Testis (tissue), 3 donors: Measurements from ENCODE around the gene TMEM14C. TPM values are rescaled to one million over a fixed set of nuclear protein-coding genes. Genes with fewer than 3 reads are reported as not detected.

Source experiments
- DNase-seq: peaks from one replicate; pipeline ENCODE4 v3.0.0-alpha.2; 2019
- H3K27ac ChIP-seq, 2 donors: fragments of 200-600 bp; sonication (generic); one replicate each; pipeline ENCODE4 v1.5.1; 2019
- H3K27me3 ChIP-seq: fragments of 200-600 bp; sonication (generic); one replicate; pipeline ENCODE4 v1.5.1; 2019
- H3K36me3 ChIP-seq: fragments of 200-600 bp; sonication (generic); one replicate; pipeline ENCODE4 v1.5.1; 2017; ENCODE audit warnings: low read depth; ENCODE audit errors: missing control alignments
- H3K4me1 ChIP-seq: fragments of 200-600 bp; sonication (generic); one replicate; pipeline ENCODE4 v1.5.1; 2019
- H3K4me3 ChIP-seq, 2 donors: fragments of 200-600 bp; sonication (generic); one replicate each; pipeline ENCODE4 v1.5.1; 2017 to 2019
- H3K9me3 ChIP-seq: fragments of 200-600 bp; sonication (generic); one replicate; pipeline ENCODE4 v1.5.1; 2017
- POLR2A ChIP-seq: fragments of 450-650 bp; IDR thresholded peaks from one replicate; pipeline ENCODE4 v1.6.1; 2017; ENCODE audit warnings: antibody characterized with exemption, mild to moderate bottlenecking, moderate library complexity
- WGBS, 2 donors: methylation state at CpG; one replicate each; pipeline ENCODE4 v1.1.5; 2018; 5-methylcytosine and 5-hydroxymethylcytosine counted together
- intact Hi-C: fragments of 100-400 bp; cut with DNase I; formaldehyde crosslinking; loops from one replicate; pipeline ENCODE4 v1.15.1; 2023; ENCODE audit warnings: low total_unique reads
- polyA plus RNA-seq: library from polyadenylated mRNA; stranded (reverse); fragments of 350-450 nt; fragmentation: Illumina TruSeq; extraction: RNeasy Lipid Tissue Mini Kit (QIAGEN cat#74804); gene quantifications from one replicate; pipeline ENCODE4 v1.2.3, GENCODE V29; 2014; ENCODE audit warnings: low read depth, low replicate concordance; ENCODE audit not compliant: insufficient read depth
- total RNA-seq, 2 donors: library from RNA; depleted of rRNA; stranded (reverse); fragments of >200 nt; gene quantifications; one replicate each; pipeline ENCODE4 v1.2.3, GENCODE V29; 2016
- TF ChIP-seq, protein P1 (sequence below), 3 experiments: fragments of 450-650 bp in 2 of 3; fragments of 200-600 bp in 1 of 3; sonication (generic) in 1 of 3; IDR thresholded peaks; one replicate each; pipeline ENCODE4 v1.5.1; 2016 to 2019; ENCODE audit warnings: antibody characterized with exemption in 3 of 3, mild to moderate bottlenecking in 2 of 3, moderate library complexity in 1 of 3

The TMEM14C gene
- total and polyA plus RNA-seq, 3 donors from 2014 or later = 71.3 to 90.1 (median 83.4) TPM

DNA sequence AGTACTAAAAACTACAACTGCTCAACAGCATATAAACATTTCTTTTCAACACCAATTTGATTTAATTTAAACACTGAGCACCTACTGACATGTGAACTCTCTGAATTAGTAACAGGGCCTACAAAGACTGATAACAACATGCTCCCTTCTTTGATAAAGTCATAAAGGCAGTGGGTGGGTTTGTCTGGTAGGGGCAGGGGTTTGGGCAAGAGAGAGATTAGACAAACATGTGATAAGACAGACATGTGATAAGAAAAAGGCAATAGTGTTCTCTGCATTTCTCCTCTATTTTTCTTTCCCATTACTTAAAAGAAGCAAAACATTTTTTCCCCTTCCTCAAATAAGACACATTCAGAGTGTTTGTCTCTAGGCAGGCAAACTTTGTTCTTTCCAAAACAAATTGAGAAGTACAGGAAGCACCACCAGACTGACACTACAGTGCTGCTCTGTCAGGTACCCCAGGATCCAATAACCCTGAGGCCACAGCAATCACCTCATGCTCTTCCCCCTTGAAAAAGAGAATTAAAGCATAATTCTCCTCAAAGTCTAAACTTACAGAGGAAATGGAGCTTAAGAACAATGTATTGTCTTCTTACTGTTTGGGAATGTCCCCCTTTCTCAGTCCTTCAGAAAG lies 40.4 kb upstream of the TMEM14C start:
- no peak for TF ChIP-seq POLR2A
- TF ChIP-seq, protein P1, sequence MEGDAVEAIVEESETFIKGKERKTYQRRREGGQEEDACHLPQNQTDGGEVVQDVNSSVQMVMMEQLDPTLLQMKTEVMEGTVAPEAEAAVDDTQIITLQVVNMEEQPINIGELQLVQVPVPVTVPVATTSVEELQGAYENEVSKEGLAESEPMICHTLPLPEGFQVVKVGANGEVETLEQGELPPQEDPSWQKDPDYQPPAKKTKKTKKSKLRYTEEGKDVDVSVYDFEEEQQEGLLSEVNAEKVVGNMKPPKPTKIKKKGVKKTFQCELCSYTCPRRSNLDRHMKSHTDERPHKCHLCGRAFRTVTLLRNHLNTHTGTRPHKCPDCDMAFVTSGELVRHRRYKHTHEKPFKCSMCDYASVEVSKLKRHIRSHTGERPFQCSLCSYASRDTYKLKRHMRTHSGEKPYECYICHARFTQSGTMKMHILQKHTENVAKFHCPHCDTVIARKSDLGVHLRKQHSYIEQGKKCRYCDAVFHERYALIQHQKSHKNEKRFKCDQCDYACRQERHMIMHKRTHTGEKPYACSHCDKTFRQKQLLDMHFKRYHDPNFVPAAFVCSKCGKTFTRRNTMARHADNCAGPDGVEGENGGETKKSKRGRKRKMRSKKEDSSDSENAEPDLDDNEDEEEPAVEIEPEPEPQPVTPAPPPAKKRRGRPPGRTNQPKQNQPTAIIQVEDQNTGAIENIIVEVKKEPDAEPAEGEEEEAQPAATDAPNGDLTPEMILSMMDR (IDR thresholded peaks at IDR 0.05) = no peak
- Histone ChIP-seq H3K27ac (no peak overlapping the region), H3K9me3 (no peaks in the 10 kb centered on the region), H3K4me3 (no peak overlapping the region), H3K4me1 (no peaks in the 10 kb centered on the region), H3K36me3 (no peaks in the 10 kb centered on the region), H3K27me3 (no peaks in the 10 kb centered on the region)
- no peak for DNase-seq
- intact Hi-C loops = no loop called here

DNA sequence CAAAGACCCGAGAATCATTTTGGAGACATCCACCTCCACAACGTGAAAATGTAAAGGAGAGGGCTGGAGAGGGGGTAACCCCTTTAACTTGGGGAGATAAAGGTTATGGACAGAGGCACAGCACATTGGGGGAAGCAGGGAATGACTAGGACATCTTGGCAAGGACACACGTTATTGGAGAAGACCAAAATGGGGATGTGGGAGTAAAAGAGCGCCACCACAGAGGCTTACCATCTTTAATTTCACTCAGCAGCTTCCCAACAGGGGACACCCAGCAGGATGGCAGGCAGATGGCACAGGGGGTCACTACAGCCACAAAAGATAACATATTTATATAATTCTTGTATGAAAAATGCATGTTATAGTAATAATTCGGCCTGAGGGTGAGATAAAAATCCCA lies 38.3 kb upstream of the TMEM14C start:
- intact Hi-C loops = no loop called here
- Histone ChIP-seq H3K4me3 (no peak overlapping the region), H3K27me3 (no peaks in the 10 kb centered on the region), H3K27ac (no peak overlapping the region), H3K36me3 (no peaks in the 10 kb centered on the region), H3K9me3 (no peaks in the 10 kb centered on the region), H3K4me1 (no peaks in the 10 kb centered on the region)
- WGBS, 2 donors = 69 to 80% methylated on average over 5 of the region's 5 CpGs
- TF ChIP-seq, protein P1 (IDR thresholded peaks at IDR 0.05) = no peak
- no peak for TF ChIP-seq POLR2A
- DNase-seq = no peak

DNA sequence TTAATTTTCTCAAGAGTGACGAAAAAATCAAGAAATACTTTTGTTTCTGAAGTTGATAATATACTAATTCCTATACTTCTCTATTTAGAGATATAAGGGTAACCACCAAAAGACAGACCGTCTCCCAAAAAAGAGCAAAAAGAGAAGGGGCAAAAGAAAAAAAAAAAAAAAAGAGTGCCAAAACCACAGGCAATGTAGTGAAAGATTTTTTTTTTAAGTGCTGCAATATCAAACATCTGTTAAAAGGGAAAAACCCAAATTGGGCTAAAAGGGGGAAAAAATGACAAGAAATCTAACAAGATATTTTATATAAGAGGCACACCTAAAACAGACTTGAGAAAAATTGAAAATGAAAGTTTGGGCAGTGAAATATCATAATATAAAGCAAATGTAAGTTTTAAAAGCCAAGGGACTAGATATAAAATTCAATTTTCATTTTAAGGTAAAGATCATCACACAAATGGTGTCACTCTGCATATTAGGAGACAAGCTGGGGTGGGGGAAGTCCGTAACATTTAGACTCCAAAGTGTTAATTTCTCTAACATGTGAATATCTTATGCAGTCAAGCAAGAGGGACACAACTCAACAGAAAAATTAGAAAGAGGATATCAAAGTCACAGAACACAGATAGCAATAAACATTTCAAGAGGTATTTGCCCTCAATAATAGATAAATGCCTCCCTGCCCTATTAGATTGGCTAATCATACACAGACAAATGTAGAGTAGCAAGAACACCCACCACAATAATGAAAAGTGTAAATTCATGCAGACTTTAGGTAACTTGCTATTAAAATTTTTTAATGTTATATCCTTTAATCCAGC lies 37.6 kb upstream of the TMEM14C start:
- Histone ChIP-seq H3K27ac (no peak overlapping the region), H3K4me3 (no peak overlapping the region), H3K4me1 (no peaks in the 10 kb centered on the region), H3K27me3 (no peaks in the 10 kb centered on the region), H3K9me3 (no peaks in the 10 kb centered on the region), H3K36me3 (no peaks in the 10 kb centered on the region)
- no peak for DNase-seq
- 80% methylated on average over 3 of the region's 3 CpGs for WGBS, 2 donors
- TF ChIP-seq POLR2A = no peak
- TF ChIP-seq, protein P1 (IDR thresholded peaks at IDR 0.05) = no peak
- intact Hi-C loops = no loop called here

DNA sequence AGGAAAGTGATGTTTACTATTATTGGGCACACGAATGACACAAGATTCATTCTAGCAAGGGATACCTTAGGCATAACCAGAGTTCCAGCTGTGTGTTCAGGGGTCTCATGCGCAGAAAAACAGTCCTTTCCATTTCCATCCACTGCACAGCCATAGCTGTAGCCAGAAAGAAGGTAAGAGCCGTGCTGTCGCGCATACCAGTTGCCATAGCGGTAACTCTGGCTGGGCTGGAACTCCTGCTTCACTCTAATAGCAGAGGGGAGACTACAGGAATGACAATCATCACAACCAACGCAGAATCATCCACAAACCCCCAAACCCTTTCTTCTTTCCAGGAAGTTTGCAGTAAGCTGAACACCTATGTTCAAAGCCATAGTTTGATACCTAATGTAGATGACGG lies 36.0 kb upstream of the TMEM14C start:
- intact Hi-C loops = no loop called here
- 84 to 85% methylated on average over 8 of the region's 8 CpGs for WGBS, 2 donors
- no peak overlapping the region for H3K4me3 ChIP-seq
- no peaks in the 10 kb centered on the region for H3K27me3 ChIP-seq
- TF ChIP-seq, protein P1 (IDR thresholded peaks at IDR 0.05) = no peak
- no peak for DNase-seq
- no peaks in the 10 kb centered on the region for H3K9me3 ChIP-seq
- H3K4me1 ChIP-seq = no peaks in the 10 kb centered on the region
- H3K27ac ChIP-seq = no peak overlapping the region
- H3K36me3 ChIP-seq = no peaks in the 10 kb centered on the region

DNA sequence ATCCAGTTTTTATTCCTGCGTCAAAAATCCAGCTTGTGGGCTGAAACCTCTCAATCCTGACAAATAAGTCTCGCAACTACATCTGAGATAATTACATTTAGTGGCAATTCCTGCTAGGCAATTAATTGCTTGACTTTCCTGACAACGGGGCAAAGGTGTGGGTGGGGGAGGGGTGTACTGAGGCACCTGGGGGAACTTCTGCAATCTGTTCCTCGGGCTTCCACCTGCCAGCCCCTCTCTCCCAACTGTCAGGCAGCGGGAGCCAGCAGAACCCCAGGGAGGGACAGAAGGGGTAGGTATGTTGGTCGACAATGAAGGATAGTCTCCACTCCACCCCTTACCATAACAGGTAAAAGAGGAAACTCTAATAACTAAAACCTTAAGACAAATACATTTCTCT lies 35.3 kb upstream of the TMEM14C start:
- H3K4me3 ChIP-seq = no peak overlapping the region
- no peak for DNase-seq
- intact Hi-C loops = no loop called here
- TF ChIP-seq, protein P1 (IDR thresholded peaks at IDR 0.05) = no peak
- TF ChIP-seq POLR2A = no peak
- WGBS, 2 donors = 43 to 51% methylated on average over 6 of the region's 6 CpGs
- no peaks in the 10 kb centered on the region for H3K27me3 ChIP-seq
- H3K36me3 ChIP-seq = no peaks in the 10 kb centered on the region
- no peaks in the 10 kb centered on the region for H3K4me1 ChIP-seq
- no peak overlapping the region for H3K27ac ChIP-seq
- H3K9me3 ChIP-seq = no peaks in the 10 kb centered on the region
